ENCODE results near the gene USP10.

USP10 gene

GRCh38 chr16:84810518-84811273, 110.9 kb downstream of the USP10 start:
- DNase-seq, result no peak

GRCh38 chr16:84811529-84811928, 111.7 kb downstream of the USP10 start:
- no peak for DNase-seq

- DNase-seq, result no peak
Observed at GRCh38 chr16:84813141-84813934, 113.5 kb downstream of the USP10 start.

GRCh38 chr16:84815462-84815861, 115.7 kb downstream of the USP10 start:
- no peak for DNase-seq

- no peak for DNase-seq
Observed at GRCh38 chr16:84816023-84816422, 116.2 kb downstream of the USP10 start.

- DNase-seq, result no peak
Observed at GRCh38 chr16:84816485-84816884, 116.7 kb downstream of the USP10 start.

GRCh38 chr16:84817206-84817605, 117.4 kb downstream of the USP10 start:
- DNase-seq, result no peak

GRCh38 chr16:84817613-84818012, 117.8 kb downstream of the USP10 start:
- DNase-seq, result no peak

GRCh38 chr16:84818133-84818532, 118.3 kb downstream of the USP10 start:
- no peak for DNase-seq

GRCh38 chr16:84818989-84819643, 119.3 kb downstream of the USP10 start:
- DNase-seq, result no peak

- peak; percentile 78 for DNase-seq
Observed at GRCh38 chr16:84819644-84820304, 120.0 kb downstream of the USP10 start, which contains the start of gene CRISPLD2. Gene CRISPLD2, plus strand, starts transcription at chr16:84819985. Its CDS starts 18,511 bp downstream, at chr16:84838496.

GRCh38 chr16:84820305-84820684, 120.5 kb downstream of the USP10 start:
- DNase-seq, result no peak

GRCh38 chr16:84820771-84821170, 121.0 kb downstream of the USP10 start:
- no peak for DNase-seq

- no peak for DNase-seq
Observed at GRCh38 chr16:84821179-84821578, 121.4 kb downstream of the USP10 start.

GRCh38 chr16:84821728-84822689, 122.2 kb downstream of the USP10 start:
- DNase-seq, result no peak

- no peak for DNase-seq
Observed at GRCh38 chr16:84822990-84823389, 123.2 kb downstream of the USP10 start.

- no peak for DNase-seq
Observed at GRCh38 chr16:84823484-84823883, 123.7 kb downstream of the USP10 start.

- no peak for DNase-seq
Observed at GRCh38 chr16:84823926-84824325, 124.1 kb downstream of the USP10 start.

GRCh38 chr16:84825896-84826557, 126.2 kb downstream of the USP10 start:
- DNase-seq, result no peak

GRCh38 chr16:84826558-84826941, 126.8 kb downstream of the USP10 start:
- no peak for DNase-seq

- no peak for DNase-seq
Observed at GRCh38 chr16:84827131-84827574, 127.4 kb downstream of the USP10 start.

Measured in NCI-H1048 (cell line).